Measurements from ENCODE around the gene CDS2. TPM values are rescaled to one million over a fixed set of nuclear protein-coding genes. Genes with fewer than 3 reads are reported as not detected.

CDS2 gene
- total and polyA plus RNA-seq, 2 of the 13 experiments (the other 11 are each of a cell fraction or from before 2014, with no cell fraction given), result 81.3 to 153 TPM

DNA sequence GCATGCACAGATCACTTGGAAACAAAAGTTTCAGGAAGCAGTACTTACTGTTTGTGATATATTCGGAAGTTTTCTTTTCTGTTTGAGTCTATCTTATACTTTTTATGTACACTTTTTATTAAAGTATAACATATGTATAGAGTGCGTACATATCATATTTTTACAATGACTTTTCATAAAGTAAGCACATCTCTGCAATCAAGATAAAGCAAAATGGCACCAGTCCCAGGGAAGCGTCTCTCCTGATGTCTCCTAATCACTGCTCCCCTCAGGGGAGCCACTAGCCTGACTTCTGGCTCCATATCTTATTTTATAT, 26.3 kb downstream of the CDS2 start (continued):
- no peak for TF ChIP-seq ZMYM4 (CRISPR knock-in tag; IDR thresholded peaks at IDR 0.05)
- no peak for TF ChIP-seq ZBTB49 (CRISPR knock-in tag; IDR thresholded peaks at IDR 0.05; ENCODE audit: borderline replicate concordance)
- TF ChIP-seq NR2F1 (CRISPR knock-in tag; IDR thresholded peaks at IDR 0.05), result no peak
- TF ChIP-seq, protein P1, sequence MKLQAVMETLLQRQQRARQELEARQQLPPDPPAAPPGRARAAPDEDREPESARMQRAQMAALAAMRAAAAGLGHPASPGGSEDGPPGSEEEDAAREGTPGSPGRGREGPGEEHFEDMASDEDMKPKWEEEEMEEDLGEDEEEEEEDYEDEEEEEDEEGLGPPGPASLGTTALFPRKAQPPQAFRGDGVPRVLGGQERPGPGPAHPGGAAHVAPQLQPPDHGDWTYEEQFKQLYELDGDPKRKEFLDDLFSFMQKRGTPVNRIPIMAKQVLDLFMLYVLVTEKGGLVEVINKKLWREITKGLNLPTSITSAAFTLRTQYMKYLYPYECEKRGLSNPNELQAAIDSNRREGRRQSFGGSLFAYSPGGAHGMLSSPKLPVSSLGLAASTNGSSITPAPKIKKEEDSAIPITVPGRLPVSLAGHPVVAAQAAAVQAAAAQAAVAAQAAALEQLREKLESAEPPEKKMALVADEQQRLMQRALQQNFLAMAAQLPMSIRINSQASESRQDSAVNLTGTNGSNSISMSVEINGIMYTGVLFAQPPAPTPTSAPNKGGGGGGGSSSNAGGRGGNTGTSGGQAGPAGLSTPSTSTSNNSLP (IDR thresholded peaks at IDR 0.05; ENCODE audit: low read depth, low read length), result no peak; the same call in 1 of the 2 replicates
- no peak for TF ChIP-seq ETS1 (CRISPR knock-in tag; IDR thresholded peaks at IDR 0.05)
- TF ChIP-seq, protein P2, sequence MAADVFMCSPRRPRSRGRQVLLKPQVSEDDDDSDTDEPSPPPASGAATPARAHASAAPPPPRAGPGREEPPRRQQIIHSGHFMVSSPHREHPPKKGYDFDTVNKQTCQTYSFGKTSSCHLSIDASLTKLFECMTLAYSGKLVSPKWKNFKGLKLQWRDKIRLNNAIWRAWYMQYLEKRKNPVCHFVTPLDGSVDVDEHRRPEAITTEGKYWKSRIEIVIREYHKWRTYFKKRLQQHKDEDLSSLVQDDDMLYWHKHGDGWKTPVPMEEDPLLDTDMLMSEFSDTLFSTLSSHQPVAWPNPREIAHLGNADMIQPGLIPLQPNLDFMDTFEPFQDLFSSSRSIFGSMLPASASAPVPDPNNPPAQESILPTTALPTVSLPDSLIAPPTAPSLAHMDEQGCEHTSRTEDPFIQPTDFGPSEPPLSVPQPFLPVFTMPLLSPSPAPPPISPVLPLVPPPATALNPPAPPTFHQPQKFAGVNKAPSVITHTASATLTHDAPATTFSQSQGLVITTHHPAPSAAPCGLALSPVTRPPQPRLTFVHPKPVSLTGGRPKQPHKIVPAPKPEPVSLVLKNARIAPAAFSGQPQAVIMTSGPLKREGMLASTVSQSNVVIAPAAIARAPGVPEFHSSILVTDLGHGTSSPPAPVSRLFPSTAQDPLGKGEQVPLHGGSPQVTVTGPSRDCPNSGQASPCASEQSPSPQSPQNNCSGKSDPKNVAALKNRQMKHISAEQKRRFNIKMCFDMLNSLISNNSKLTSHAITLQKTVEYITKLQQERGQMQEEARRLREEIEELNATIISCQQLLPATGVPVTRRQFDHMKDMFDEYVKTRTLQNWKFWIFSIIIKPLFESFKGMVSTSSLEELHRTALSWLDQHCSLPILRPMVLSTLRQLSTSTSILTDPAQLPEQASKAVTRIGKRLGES (CRISPR knock-in tag; IDR thresholded peaks at IDR 0.05; ENCODE audit: borderline replicate concordance), result 0 out of 2 replicates have a peak, but pooled peaks have one; percentile 22
- no peak for TF ChIP-seq DNMT1 (CRISPR knock-in tag; IDR thresholded peaks at IDR 0.05)
- TF ChIP-seq, protein P3, sequence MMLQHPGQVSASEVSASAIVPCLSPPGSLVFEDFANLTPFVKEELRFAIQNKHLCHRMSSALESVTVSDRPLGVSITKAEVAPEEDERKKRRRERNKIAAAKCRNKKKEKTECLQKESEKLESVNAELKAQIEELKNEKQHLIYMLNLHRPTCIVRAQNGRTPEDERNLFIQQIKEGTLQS (CRISPR knock-in tag; IDR thresholded peaks at IDR 0.05), result no peak
- no peak for TF ChIP-seq ZNF326 (CRISPR knock-in tag; IDR thresholded peaks at IDR 0.05; ENCODE audit: borderline replicate concordance)
- TF ChIP-seq ZNF891 (CRISPR knock-in tag; IDR thresholded peaks at IDR 0.05), result no peak
- TF ChIP-seq TERF1 (CRISPR knock-in tag; IDR thresholded peaks at IDR 0.05), result no peak
- no peak for TF ChIP-seq ZEB1 (IDR thresholded peaks at IDR 0.05; ENCODE audit: insufficient replicate concordance, low read depth)
- no peak for TF ChIP-seq JUND (CRISPR knock-in tag; IDR thresholded peaks at IDR 0.05)
- no peak for TF ChIP-seq KLF16 (CRISPR knock-in tag; IDR thresholded peaks at IDR 0.05)
- no peak for TF ChIP-seq ZNF737 (CRISPR knock-in tag; IDR thresholded peaks at IDR 0.05; ENCODE audit: borderline replicate concordance)
- TF ChIP-seq DNMT3B (CRISPR knock-in tag; conservative IDR thresholded peaks at IDR 0.05), result no peak
- TF ChIP-seq MTERF4 (CRISPR knock-in tag; IDR thresholded peaks at IDR 0.05), result no peak
- TF ChIP-seq ZNF761 (CRISPR knock-in tag; conservative IDR thresholded peaks at IDR 0.05), result no peak

All from HepG2 (cell line).